ENCODE results near the gene NAP1L4. TPM values are rescaled to one million over a fixed set of nuclear protein-coding genes. Genes with fewer than 3 reads are reported as not detected.

NAP1L4 gene
- total and polyA plus RNA-seq, 2 of the 4 experiments (the other 2 are of a cell fraction) = 71.5 to 80.7 TPM

DNA sequence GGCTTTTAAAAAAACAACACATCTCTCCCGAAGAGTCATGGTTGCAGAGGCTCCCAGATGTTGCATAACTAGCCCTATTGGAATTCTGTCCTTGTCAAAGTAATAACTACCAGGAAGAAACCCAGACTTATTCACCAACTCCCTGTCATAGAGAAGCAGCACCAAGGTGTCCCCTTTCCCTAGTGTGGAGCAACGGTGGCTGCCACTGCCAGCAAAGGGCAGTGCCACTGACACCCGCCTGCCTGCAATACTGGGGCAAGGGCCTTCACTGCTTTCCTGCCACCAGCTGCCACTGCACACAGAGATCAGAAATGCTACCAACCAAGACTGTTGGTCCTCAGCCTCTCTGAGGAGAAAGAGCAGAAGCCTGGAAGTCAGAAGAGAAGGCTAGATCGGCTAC is 27.3 kb downstream of the NAP1L4 start:
- no peak overlapping the region for H3K56ac ChIP-seq (ENCODE audit: extremely low read depth, insufficient read depth, low read length)
- H2BK5ac ChIP-seq (ENCODE audit: low read depth, low read length, poor library complexity, severe bottlenecking) = no peak overlapping the region
- peaks cover 17% of the 10 kb centered on the region for H4K20me1 ChIP-seq (ENCODE audit: insufficient read depth, low read length)
- TF ChIP-seq MXI1 (IDR thresholded peaks at IDR 0.05; ENCODE audit: borderline replicate concordance, low read depth, low read length) (no peak), CHD1 (IDR thresholded peaks at IDR 0.05; ENCODE audit: low read depth, low read length) (no peak), MAFK (IDR thresholded peaks at IDR 0.05; ENCODE audit: low read depth, low read length) (no peak), FOS (IDR thresholded peaks at IDR 0.05; ENCODE audit: low read depth, low read length) (no peak), CEBPB (IDR thresholded peaks at IDR 0.05; ENCODE audit: low read depth, low read length) (no peak), BHLHE40 (IDR thresholded peaks at IDR 0.05; ENCODE audit: low read depth, low read length) (no peak), POLR2A (IDR thresholded peaks at IDR 0.05; ENCODE audit: low read depth, low read length) (no peak), RCOR1 (IDR thresholded peaks at IDR 0.05; ENCODE audit: insufficient replicate concordance, low read length) (no peak), RFX5 (IDR thresholded peaks at IDR 0.05; ENCODE audit: low read depth, low read length) (no peak), NFE2L2 (IDR thresholded peaks at IDR 0.05; ENCODE audit: low read depth, low read length) (no peak), MAZ (IDR thresholded peaks at IDR 0.05; ENCODE audit: borderline replicate concordance, low read depth, low read length) (no peak), RAD21 (IDR thresholded peaks at IDR 0.05; ENCODE audit: low read length) (no peak), SMC3 (IDR thresholded peaks at IDR 0.05; ENCODE audit: low read depth, low read length) (no peak)
- TF ChIP-seq, protein P1, sequence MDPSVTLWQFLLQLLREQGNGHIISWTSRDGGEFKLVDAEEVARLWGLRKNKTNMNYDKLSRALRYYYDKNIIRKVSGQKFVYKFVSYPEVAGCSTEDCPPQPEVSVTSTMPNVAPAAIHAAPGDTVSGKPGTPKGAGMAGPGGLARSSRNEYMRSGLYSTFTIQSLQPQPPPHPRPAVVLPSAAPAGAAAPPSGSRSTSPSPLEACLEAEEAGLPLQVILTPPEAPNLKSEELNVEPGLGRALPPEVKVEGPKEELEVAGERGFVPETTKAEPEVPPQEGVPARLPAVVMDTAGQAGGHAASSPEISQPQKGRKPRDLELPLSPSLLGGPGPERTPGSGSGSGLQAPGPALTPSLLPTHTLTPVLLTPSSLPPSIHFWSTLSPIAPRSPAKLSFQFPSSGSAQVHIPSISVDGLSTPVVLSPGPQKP (IDR thresholded peaks at IDR 0.05; ENCODE audit: borderline replicate concordance, low read depth, low read length) = no peak
- TF ChIP-seq, protein P2, sequence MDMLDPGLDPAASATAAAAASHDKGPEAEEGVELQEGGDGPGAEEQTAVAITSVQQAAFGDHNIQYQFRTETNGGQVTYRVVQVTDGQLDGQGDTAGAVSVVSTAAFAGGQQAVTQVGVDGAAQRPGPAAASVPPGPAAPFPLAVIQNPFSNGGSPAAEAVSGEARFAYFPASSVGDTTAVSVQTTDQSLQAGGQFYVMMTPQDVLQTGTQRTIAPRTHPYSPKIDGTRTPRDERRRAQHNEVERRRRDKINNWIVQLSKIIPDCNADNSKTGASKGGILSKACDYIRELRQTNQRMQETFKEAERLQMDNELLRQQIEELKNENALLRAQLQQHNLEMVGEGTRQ (IDR thresholded peaks at IDR 0.05; ENCODE audit: low read depth, low read length) = no peak
- TF ChIP-seq, protein P3, sequence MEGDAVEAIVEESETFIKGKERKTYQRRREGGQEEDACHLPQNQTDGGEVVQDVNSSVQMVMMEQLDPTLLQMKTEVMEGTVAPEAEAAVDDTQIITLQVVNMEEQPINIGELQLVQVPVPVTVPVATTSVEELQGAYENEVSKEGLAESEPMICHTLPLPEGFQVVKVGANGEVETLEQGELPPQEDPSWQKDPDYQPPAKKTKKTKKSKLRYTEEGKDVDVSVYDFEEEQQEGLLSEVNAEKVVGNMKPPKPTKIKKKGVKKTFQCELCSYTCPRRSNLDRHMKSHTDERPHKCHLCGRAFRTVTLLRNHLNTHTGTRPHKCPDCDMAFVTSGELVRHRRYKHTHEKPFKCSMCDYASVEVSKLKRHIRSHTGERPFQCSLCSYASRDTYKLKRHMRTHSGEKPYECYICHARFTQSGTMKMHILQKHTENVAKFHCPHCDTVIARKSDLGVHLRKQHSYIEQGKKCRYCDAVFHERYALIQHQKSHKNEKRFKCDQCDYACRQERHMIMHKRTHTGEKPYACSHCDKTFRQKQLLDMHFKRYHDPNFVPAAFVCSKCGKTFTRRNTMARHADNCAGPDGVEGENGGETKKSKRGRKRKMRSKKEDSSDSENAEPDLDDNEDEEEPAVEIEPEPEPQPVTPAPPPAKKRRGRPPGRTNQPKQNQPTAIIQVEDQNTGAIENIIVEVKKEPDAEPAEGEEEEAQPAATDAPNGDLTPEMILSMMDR (conservative IDR thresholded peaks at IDR 0.05; ENCODE audit: low read depth, low read length) = no peak
- no peak overlapping the region for H2BK15ac ChIP-seq (ENCODE audit: low read depth, low read length)
- CTCF ChIA-PET = no interaction called here
- H2BK120ac ChIP-seq (ENCODE audit: low read depth, low read length) = no peak overlapping the region
- POLR2A ChIA-PET (ENCODE audit: unreplicated experiment) = no interaction called here
- in situ Hi-C loops (cut with MboI; ENCODE audit: low sequenced_read_pairs) = no loop called here
- no peak overlapping the region for H3K27ac ChIP-seq (ENCODE audit: insufficient read depth, low read length)
- H2AK5ac ChIP-seq (ENCODE audit: low read depth, low read length) = no peak overlapping the region
- no peak overlapping the region for H3K4me3 ChIP-seq (ENCODE audit: insufficient read depth, low read depth, low read length)
- no peak overlapping the region for H2BK20ac ChIP-seq (ENCODE audit: low read depth, low read length)
- H3K9ac ChIP-seq (ENCODE audit: low read depth, low read length) = no peak overlapping the region
- BruUV-seq (replicated peaks) = no TSS peak
- H3K4ac ChIP-seq (ENCODE audit: low read depth, low read length) = no peak overlapping the region
- no peak overlapping the region for H4K91ac ChIP-seq (ENCODE audit: insufficient read depth, low read depth, low read length)
- intact Hi-C loops (cut with micrococcal nuclease) = no loop called here
- no peak overlapping the region for H4K8ac ChIP-seq (ENCODE audit: low read depth in 2 of 2, low read length in 2 of 2)
- dilution Hi-C loops (cut with HindIII; ENCODE audit: low sequenced_read_pairs, unreplicated experiment) = no loop called here
- ATAC-seq (ENCODE audit: low read depth) = no peak
- DNase-seq = no peak
- WGBS, 2 experiments (ENCODE audit: extremely low coverage in 2 of 2, insufficient read length in 1 of 2) = no CpG with 5 or more reads among the region's 4 CpGs
- no peak overlapping the region for H3K4me2 ChIP-seq (ENCODE audit: low read depth, low read length)
- H3K4me1 ChIP-seq (ENCODE audit: control insufficient read depth, insufficient read depth, low read length) = no peaks in the 10 kb centered on the region
- H3K79me1 ChIP-seq (ENCODE audit: low read depth in 1 of 2, low read length in 2 of 2) = peaks cover 46 to 73% of the 10 kb centered on the region in 2 experiments
- no peak overlapping the region for H3K18ac ChIP-seq (ENCODE audit: low read depth, low read length)
- no peak overlapping the region for H2AFZ ChIP-seq (replicated peaks; ENCODE audit: low read length, poor library complexity)
- H3K9me1 ChIP-seq (ENCODE audit: insufficient read depth, low read length) = peaks cover 16% of the 10 kb centered on the region
- no peak overlapping the region for H4K5ac ChIP-seq (ENCODE audit: low read depth, low read length)
- no peak overlapping the region for H3K23ac ChIP-seq (ENCODE audit: low read depth, low read length)
- H3K36me3 ChIP-seq (ENCODE audit: control insufficient read depth, insufficient read depth, low read length) = peaks cover 59% of the 10 kb centered on the region
- no peaks in the 10 kb centered on the region for H3K27me3 ChIP-seq (ENCODE audit: control insufficient read depth, insufficient read depth, low read length)
- H2AK9ac ChIP-seq (replicated peaks; ENCODE audit: low read depth, low read length, poor library complexity) = no peak overlapping the region
- no peak overlapping the region for H3K14ac ChIP-seq (replicated peaks; ENCODE audit: low read depth, low read length)
- H3K9me3 ChIP-seq (ENCODE audit: control insufficient read depth, insufficient read depth, low read length) = no peaks in the 10 kb centered on the region

Measured in IMR-90 (cell line).